Measurements from ENCODE around the gene TP63.
"Not testable (repeated sequence)": the region's sequence is repeated elsewhere in the genome, so short reads cannot be mapped to it uniquely, and the experiment has no call there.

The TP63 gene

DNA sequence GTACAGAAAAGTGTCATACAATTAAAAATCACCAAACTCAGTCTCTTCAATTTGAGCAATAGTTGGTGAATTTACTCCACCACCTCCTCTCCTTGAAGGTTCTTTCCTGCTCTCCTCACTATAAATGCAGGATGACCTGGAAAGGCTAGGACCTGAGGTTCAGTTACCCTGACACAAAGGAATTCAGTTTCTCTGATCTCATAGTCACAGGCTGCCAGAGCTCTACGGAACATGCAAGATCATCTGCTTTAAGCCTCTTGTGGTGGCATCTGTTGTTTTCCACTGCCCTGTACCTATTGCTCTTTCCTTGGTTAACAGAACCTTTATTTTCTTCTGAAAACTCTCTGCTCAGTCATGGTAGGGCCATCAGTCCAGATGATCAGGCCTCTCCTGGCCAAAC, 4.9 kb upstream of the TP63 start:
- no peak for DNase-seq

- no peak for DNase-seq
Measured at GRCh38 chr3:189629803-189630455, 1.3 kb upstream of the TP63 start.

DNA sequence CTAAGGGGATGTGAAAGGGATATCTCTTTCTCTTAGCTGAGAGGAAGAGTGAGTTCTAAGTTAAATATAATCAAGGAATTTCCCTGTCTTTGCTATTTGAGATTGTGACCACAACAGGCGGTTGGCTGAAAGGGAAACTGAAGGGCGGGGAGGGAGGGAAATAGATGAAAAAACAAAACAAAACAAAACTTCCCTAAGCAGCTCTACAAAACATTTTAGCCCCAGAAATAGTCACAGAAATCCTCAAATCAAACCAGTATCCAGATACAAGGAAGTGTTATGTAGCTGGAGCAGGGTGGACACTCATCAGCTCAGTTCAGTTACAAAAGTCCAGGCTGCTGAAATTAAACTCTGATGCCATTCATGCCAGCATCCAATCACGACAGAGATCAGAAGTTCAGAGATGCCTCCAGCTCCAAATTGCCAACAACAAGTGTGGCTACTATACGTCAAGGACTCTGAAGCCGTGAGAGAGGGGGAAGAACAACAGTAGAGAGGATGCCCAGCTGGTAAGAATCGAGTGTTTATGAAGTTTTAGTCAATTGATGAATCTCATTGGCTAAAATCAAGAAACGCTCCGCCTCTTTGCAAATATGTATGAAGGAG, 319 bp upstream of the TP63 start:
- no peak for DNase-seq

DNA sequence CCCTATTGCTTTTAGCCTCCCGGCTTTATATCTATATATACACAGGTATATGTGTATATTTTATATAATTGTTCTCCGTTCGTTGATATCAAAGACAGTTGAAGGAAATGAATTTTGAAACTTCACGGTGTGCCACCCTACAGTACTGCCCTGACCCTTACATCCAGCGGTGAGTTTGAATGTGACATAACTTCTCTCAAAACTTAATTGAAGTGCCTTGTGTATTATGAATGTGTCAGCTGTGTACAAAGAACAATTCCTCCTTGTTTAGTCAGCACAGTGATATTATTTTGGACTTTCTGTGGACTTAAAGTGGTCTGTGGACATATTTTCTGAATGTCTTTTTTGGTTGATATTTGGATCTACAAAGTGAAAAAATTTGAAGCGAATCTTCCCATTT, 220 bp downstream of the TP63 start:
- no peak for DNase-seq

GRCh38 chr3:189632242-189632641, 1.1 kb downstream of the TP63 start:
- no peak for DNase-seq

DNA sequence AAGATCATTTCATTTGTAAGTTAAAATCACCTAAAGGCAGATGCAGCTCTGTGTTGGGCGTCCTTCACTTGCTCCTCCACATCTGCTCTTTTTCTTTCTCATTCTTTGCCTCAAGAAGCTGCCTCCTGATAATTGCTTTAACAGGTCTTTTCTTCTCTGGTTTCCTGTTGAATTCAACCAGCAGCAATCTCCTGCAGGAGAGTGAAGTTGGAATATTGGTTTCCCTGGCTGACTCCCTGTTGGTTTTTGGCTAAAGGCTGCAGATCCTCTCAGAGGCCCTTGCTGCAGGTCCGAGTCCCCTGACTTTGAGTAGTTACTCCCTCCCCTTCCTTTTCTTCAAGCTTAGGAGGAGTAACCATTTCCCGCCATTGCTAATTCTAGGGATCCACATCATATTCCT, 4.2 kb downstream of the TP63 start:
- DNase-seq: no peak

GRCh38 chr3:189636048-189636447, 4.9 kb downstream of the TP63 start:
- DNase-seq: no peak

- no peak for DNase-seq
Measured at GRCh38 chr3:189637750-189638149, 6.6 kb downstream of the TP63 start.

DNA sequence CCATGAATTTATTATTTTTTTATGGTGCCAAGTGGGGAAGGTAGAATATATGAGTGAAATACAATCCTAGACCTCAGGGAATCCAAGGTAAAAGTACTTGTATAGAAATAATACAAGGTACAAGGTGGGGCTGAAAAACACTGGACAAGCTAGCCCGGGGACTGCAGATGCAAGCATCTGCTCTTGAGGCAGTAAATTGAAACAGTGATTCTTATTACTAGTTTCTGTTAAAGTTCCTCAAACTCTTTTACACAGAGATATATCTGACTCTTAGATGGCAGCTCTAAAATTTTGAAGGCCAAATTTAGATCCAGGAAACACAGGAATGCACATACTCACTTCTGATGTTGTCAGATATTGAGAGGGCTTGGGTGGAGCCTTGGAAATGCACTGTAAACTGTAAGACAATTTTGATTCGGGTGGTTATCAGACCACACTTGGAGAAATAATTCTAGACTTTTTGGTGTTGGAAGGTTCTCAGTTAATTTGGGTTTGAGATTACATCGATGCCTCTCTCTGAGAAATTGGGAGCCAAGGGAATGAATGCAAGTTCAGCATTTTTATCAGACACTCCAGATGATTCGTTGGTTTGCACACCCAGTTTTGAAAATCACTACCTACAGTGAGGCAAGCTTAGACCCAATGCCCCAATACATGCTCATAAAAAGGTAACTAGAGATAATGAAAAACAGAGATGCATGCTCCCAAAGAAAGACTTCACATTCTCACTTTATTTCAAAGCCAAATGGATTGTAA, 7.3 kb downstream of the TP63 start:
- no peak for DNase-seq

DNA sequence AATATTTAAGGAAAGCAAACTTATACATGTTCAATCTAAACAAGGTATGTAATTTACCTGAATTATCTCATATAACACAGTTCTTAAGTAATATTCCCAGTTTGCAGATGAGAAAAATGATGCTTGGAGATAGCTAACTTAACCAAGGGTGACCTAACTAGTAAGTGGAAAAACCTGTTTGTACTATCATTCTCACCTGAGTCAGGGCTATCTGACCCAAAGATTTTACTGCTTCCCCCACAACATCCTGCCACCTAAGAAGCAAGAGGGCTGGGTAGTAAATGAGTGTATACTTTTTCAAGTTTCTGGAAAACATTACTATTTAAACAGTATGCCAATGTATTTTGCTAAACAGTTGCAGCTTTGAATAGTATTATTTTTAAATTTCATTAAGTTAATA, 10.6 kb downstream of the TP63 start:
- DNase-seq: no peak

- DNase-seq: no peak
Measured at GRCh38 chr3:189646853-189647542, 15.8 kb downstream of the TP63 start.

DNA sequence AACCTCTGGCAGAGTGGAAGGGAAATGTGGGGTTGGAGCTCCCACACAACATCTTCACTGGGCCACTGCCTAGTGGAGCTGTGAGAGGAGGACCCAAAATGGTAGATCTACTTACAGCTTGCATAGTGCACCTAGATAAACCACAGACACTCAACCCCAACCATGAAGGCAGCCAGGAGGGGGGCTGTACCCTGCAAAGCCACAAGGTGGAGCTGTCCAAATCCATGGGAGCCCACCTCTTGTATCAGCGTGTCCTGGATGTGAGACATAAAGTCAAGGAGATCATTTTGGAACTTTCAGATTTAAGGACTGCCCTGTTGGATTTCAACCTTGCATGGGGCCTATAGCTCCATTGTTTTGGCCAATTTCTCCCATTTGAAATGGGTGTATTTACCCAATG, 20.9 kb downstream of the TP63 start:
- no peak for DNase-seq

DNA sequence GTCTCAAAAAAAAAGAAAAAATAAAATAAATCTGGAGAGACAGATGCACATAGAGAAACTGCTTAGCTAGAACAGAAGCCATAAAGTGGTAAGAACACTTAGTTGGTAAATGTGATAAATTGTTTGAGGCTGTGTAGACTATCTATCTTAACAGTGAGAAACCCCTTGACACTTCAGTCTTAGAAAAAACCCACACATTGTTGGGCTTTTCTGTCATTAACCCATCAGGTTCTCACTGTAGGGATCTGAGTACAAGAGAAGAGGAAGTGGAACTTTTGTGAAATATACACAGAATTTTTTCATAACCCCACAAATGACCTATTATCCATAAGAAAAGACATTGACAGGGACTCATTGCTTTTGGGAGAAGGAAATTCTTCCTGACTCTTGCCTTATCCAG, 24.4 kb downstream of the TP63 start:
- DNase-seq: no peak

GRCh38 chr3:189659571-189659970, 28.4 kb downstream of the TP63 start:
- DNase-seq: no peak

- DNase-seq: no peak
Measured at GRCh38 chr3:189664311-189664710, 33.1 kb downstream of the TP63 start.

- not testable (repeated sequence) for DNase-seq
Measured at GRCh38 chr3:189672346-189672745, 41.2 kb downstream of the TP63 start.

DNA sequence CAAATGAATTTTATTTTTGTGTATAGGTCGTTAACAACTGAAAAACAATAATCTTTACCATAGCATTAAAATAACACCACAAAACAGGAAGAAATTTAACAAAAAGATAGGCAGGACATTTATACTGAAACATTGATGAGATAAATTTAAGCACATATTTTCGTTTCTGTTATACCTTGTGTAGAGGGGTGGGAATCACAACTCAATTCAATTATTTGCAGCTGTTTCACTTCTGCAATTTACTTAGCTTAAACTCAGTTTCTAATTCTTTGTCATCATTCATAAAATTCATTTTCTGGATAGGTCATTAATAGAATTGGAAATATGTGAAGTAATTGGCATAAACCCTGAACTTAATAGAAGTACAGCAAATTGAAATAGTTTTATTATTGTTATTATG, 42.3 kb downstream of the TP63 start:
- DNase-seq: no peak

- no peak for DNase-seq
Measured at GRCh38 chr3:189674249-189674913, 43.2 kb downstream of the TP63 start.

GRCh38 chr3:189677667-189678066, 46.5 kb downstream of the TP63 start:
- DNase-seq: no peak

GRCh38 chr3:189680723-189681122, 49.5 kb downstream of the TP63 start:
- DNase-seq: no peak

DNA sequence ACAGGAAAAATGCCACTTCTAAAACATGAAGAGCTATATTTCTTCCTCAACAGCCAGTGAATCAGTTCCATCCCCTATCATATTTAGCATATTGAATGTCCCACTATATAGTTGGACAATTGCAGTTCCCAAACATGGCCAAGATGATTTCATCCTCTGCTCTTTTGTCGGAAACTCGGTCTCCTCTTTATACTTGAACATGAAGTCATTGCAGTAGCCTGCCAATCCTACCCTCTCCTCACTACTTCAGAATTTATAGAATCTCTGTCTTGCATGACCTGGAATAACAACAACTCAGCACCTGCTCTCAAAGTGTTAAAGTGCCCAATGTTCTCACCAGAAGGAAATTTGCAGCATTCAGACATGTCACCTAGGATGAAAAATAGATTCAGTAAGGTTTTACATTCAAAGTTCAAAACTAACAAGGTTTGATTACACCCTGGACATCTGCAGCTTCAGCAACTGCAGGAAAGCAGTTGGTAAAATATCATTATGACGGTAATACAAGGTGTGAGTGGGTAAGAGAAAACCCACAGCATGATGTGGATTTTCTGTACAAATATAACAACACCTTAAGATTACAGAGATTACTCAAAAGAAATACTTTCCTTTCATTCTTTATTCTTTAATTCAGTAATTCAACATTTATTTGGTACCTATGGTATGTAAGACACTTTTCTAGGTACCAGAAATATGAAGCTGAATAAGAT, 52.5 kb downstream of the TP63 start:
- no peak for DNase-seq

DNA sequence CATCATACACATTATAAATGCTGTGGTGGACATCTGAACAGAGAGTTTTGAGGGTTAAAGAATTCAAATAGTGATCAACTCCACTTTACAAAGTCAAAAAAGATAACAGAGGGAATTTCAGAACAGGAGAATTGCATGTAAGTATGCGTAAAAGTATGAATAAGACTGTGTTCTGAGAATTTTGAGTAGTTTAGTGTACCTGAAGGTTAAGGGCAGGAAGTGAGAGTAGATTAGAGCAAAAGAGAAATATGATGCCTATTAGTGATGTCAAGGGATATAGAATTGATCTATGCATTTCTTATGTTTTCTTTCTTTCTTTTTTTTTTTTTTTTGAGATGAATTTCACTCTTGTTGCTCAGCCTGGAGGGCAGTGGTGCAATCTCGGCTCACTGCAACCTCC, 53.1 kb downstream of the TP63 start:
- no peak for DNase-seq

- DNase-seq: no peak
Measured at GRCh38 chr3:189685291-189685690, 54.1 kb downstream of the TP63 start.

All from activated CD4-positive, alpha-beta T cell treated with anti-CD3 and anti-CD28 coated beads, Interleukin-2, amount 50 U/mL, for 1 hour (primary cell).